SK-N-SH treated with all-trans-retinoic acid at 6 μM for 48 hours (cell line): ENCODE results near the gene PDCD4.

ENCODE experiments used
- ATAC-seq: fragments of 200-7000 bp; cut with Tn5 transposase; 3 replicates; pipeline ENCODE4 v1.9.1; 2020; ENCODE audit warnings: mild to moderate bottlenecking, moderate library complexity
- ARNTL ChIP-seq: fragments of 450-650 bp; formaldehyde crosslinking; IDR thresholded peaks from 2 replicates; pipeline ENCODE4 v1.5.0; 2020; ENCODE audit warnings: low read depth, mild to moderate bottlenecking, moderate library complexity, borderline replicate concordance
- BACH2 ChIP-seq: fragments of 250-450 bp; sonication (Bioruptor Pico); IDR thresholded peaks from 2 replicates; pipeline ENCODE4 v1.9.0; 2021; ENCODE audit warnings: mild to moderate bottlenecking, borderline replicate concordance
- CSDC2 ChIP-seq: fragments of 250-450 bp; sonication (Bioruptor Pico); IDR thresholded peaks from 2 replicates; pipeline ENCODE4 v1.5.0; 2020; ENCODE audit warnings: mild to moderate bottlenecking, moderate library complexity
- ESRRG ChIP-seq: fragments of 250-450 bp; sonication (Bioruptor Pico); IDR thresholded peaks from 2 replicates; pipeline ENCODE4 v1.6.1; 2021; ENCODE audit warnings: mild to moderate bottlenecking
- GLIS3 ChIP-seq: fragments of 250-450 bp; sonication (Bioruptor Pico); IDR thresholded peaks from 2 replicates; pipeline ENCODE4 v1.5.0; 2020; ENCODE audit warnings: mild to moderate bottlenecking, moderate library complexity
- ISL1 ChIP-seq: fragments of 250-450 bp; sonication (Bioruptor Pico); IDR thresholded peaks from 2 replicates; pipeline ENCODE4 v2.1.2; 2022; ENCODE audit warnings: mild to moderate bottlenecking, moderate library complexity
- OSR1 ChIP-seq: fragments of 250-450 bp; sonication (Bioruptor Pico); IDR thresholded peaks from 2 replicates; pipeline ENCODE4 v1.8.0; 2022; ENCODE audit warnings: moderate library complexity, mild to moderate bottlenecking, inconsistent platforms
- PPARA ChIP-seq: fragments of 250-450 bp; sonication (Bioruptor Pico); IDR thresholded peaks from 2 replicates; pipeline ENCODE4 v1.5.0; 2020; ENCODE audit warnings: mild to moderate bottlenecking, borderline replicate concordance
- RARB ChIP-seq: fragments of 250-450 bp; sonication (Bioruptor Pico); IDR thresholded peaks from 2 replicates; pipeline ENCODE4 v1.8.0; 2021; ENCODE audit warnings: mild to moderate bottlenecking, moderate library complexity
- TCF4 ChIP-seq: fragments of 250-450 bp; sonication (Bioruptor Pico); IDR thresholded peaks from 2 replicates; pipeline ENCODE4 v1.8.0; 2021; ENCODE audit warnings: mild to moderate bottlenecking, moderate library complexity, borderline replicate concordance
- TOX ChIP-seq: fragments of 250-450 bp; sonication (Bioruptor Pico); IDR thresholded peaks from 2 replicates; pipeline ENCODE4 v1.8.0; 2021; ENCODE audit warnings: mild to moderate bottlenecking, moderate library complexity, borderline replicate concordance
- ZFP3 ChIP-seq: fragments of 250-450 bp; sonication (Bioruptor Pico); IDR thresholded peaks from 2 replicates; pipeline ENCODE4 v1.5.0; 2020; ENCODE audit warnings: mild to moderate bottlenecking, moderate library complexity
- ZFP30 ChIP-seq: fragments of 450-650 bp; formaldehyde crosslinking; IDR thresholded peaks from 2 replicates; pipeline ENCODE4 v1.5.0; 2022; ENCODE audit warnings: mild to moderate bottlenecking, moderate library complexity
- ZNF565 ChIP-seq: fragments of 450-650 bp; formaldehyde crosslinking; conservative IDR thresholded peaks from 2 replicates; pipeline ENCODE4 v1.5.0; 2020; ENCODE audit warnings: low read depth, mild to moderate bottlenecking, moderate library complexity
- ZNF70 ChIP-seq: fragments of 450-650 bp; formaldehyde crosslinking; IDR thresholded peaks from 2 replicates; pipeline ENCODE4 v1.5.0; 2020; ENCODE audit warnings: mild to moderate bottlenecking, moderate library complexity
- ZNF8 ChIP-seq: fragments of 450-650 bp; formaldehyde crosslinking; IDR thresholded peaks from 2 replicates; pipeline ENCODE4 v1.5.0; 2020; ENCODE audit warnings: mild to moderate bottlenecking, moderate library complexity
- TF ChIP-seq, protein P1 (sequence below): fragments of 250-450 bp; sonication (Bioruptor Pico); IDR thresholded peaks from 2 replicates; pipeline ENCODE4 v1.5.0; 2020; ENCODE audit warnings: mild to moderate bottlenecking, moderate library complexity
- TF ChIP-seq, protein P2 (sequence below): fragments of 250-450 bp; sonication (Bioruptor Pico); IDR thresholded peaks from 2 replicates; pipeline ENCODE4 v1.5.1; 2021; ENCODE audit warnings: mild to moderate bottlenecking, moderate library complexity
- TF ChIP-seq, protein P3 (sequence below): fragments of 250-450 bp; sonication (Bioruptor Pico); IDR thresholded peaks from 2 replicates; pipeline ENCODE4 v1.8.0; 2021; ENCODE audit warnings: low read depth, mild to moderate bottlenecking, moderate library complexity, borderline replicate concordance

Gene PDCD4

DNA sequence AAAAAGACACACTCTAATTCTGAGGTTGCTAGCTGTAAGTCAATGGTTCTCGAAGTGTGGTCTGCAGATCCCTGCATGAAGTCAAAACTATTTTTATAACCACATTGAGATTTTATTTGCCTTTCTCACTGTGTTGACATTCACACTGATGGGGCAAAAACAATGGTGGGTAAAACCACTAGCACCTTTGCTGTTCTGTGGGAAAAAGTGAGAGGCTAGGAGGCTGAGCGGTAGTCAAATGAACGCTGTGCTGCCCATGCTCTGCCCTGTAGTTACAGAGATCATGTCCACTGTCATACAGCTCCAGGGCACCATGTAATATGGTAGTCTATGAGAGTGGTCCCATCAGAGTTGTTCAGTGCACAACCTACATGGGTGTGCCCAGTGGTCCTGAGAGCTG, 21.6 kb upstream of the PDCD4 start (continued):
- TF ChIP-seq, protein P1, sequence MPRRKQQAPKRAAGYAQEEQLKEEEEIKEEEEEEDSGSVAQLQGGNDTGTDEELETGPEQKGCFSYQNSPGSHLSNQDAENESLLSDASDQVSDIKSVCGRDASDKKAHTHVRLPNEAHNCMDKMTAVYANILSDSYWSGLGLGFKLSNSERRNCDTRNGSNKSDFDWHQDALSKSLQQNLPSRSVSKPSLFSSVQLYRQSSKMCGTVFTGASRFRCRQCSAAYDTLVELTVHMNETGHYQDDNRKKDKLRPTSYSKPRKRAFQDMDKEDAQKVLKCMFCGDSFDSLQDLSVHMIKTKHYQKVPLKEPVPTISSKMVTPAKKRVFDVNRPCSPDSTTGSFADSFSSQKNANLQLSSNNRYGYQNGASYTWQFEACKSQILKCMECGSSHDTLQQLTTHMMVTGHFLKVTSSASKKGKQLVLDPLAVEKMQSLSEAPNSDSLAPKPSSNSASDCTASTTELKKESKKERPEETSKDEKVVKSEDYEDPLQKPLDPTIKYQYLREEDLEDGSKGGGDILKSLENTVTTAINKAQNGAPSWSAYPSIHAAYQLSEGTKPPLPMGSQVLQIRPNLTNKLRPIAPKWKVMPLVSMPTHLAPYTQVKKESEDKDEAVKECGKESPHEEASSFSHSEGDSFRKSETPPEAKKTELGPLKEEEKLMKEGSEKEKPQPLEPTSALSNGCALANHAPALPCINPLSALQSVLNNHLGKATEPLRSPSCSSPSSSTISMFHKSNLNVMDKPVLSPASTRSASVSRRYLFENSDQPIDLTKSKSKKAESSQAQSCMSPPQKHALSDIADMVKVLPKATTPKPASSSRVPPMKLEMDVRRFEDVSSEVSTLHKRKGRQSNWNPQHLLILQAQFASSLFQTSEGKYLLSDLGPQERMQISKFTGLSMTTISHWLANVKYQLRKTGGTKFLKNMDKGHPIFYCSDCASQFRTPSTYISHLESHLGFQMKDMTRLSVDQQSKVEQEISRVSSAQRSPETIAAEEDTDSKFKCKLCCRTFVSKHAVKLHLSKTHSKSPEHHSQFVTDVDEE (CRISPR knock-in tag): no peak
- TF ChIP-seq ZFP30 (CRISPR knock-in tag) (no peak), ARNTL (CRISPR knock-in tag) (no peak)

DNA sequence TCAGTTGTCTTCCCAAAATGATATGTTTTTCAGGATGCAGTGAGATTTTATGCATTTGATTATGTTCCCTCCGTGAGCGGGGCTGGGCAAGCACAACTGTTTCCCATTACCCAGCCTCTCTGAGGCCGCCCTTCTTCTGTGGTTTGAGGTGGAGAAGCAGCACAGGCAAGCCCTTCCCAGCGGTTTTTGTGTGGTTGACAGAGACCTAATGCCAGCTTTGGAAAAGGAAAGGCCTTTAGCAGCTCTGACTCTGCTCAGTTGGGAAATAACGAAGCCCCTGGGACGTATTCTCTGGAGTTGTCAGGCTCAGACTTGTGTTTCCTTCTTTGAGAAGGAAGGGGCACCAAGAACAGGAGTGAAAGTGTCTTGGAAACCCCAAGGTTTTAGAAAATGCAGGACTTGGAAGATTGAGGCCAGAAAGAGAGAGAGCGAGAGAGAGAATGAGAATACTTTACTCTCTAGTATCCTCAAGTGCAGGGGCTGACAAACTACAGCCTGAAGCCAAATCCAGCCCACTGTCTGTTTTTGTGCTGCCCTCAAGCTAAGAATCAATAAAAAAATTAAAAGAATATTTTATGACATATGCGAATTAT, 20.6 kb upstream of the PDCD4 start:
- ATAC-seq: no peak
- TF ChIP-seq ZNF8 (CRISPR knock-in tag) (no peak), ZNF70 (CRISPR knock-in tag) (no peak), CSDC2 (CRISPR knock-in tag) (no peak), ISL1 (CRISPR knock-in tag) (no peak), TCF4 (CRISPR knock-in tag) (no peak)

DNA sequence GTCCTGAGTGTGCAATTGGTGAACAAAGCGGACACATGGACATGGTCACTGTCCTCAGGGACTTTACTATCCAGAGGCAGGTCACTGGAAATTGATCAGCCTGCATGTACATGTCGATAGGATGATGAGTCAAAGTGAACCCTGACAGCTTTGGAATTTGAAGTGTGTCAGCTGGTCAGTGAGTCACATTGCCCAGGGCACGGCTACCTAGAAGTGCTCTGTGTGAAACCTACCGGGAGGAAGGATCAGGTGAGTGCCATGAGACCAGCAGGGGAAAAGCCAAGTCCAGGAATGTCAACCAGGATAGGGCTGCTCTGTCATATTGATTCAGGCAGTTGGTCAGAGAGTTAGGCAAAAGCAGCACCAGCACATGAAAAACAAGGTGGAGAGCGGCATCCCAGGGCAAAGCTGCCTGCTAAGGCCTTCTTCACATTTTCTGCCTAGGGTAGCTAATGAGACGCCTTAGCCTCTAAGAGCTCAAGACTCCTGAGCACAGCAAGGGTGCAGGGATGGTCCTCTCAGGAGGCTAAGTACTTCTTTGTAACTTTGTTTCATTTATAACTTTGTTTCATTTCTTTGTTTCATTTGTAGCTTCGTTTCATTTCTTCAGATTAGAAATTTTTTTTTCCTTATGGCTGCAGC, 19.4 kb upstream of the PDCD4 start:
- TF ChIP-seq TCF4 (CRISPR knock-in tag): no peak
- TF ChIP-seq TOX (CRISPR knock-in tag): no peak
- TF ChIP-seq ESRRG (CRISPR knock-in tag): no peak
- TF ChIP-seq ZNF8 (CRISPR knock-in tag): no peak
- TF ChIP-seq CSDC2 (CRISPR knock-in tag): no peak
- no peak for TF ChIP-seq OSR1 (CRISPR knock-in tag)
- no peak for TF ChIP-seq ZFP3 (CRISPR knock-in tag)
- TF ChIP-seq PPARA (CRISPR knock-in tag): no peak
- no peak for TF ChIP-seq BACH2
- no peak for TF ChIP-seq RARB (CRISPR knock-in tag)
- TF ChIP-seq ISL1 (CRISPR knock-in tag): no peak
- no peak for TF ChIP-seq ZNF565
- TF ChIP-seq, protein P2, sequence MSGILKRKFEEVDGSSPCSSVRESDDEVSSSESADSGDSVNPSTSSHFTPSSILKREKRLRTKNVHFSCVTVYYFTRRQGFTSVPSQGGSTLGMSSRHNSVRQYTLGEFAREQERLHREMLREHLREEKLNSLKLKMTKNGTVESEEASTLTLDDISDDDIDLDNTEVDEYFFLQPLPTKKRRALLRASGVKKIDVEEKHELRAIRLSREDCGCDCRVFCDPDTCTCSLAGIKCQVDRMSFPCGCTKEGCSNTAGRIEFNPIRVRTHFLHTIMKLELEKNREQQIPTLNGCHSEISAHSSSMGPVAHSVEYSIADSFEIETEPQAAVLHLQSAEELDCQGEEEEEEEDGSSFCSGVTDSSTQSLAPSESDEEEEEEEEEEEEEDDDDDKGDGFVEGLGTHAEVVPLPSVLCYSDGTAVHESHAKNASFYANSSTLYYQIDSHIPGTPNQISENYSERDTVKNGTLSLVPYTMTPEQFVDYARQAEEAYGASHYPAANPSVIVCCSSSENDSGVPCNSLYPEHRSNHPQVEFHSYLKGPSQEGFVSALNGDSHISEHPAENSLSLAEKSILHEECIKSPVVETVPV (CRISPR knock-in tag): no peak
- TF ChIP-seq, all 23 proteins: peak for 0
- no peak for ATAC-seq

DNA sequence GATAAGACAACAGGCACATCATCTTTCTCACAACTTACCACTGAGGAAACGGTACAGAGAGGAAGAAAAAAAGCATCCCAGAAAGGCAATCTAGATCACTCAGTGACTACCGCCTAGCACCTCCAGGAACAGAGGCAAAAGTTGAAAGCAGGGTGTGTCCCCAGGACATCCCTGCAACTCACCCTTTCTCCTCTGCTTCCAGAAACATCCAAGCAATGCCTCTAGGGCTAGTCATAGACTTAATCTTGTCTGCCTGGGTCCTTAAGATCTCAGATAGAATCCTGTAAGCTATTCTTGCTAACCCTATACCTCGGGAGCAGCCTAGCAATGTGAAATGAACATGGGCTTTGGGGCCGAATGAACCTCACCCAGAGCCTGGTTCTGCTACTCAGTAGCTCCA, 18.8 kb upstream of the PDCD4 start:
- ATAC-seq: no peak
- TF ChIP-seq OSR1 (CRISPR knock-in tag) (no peak), CSDC2 (CRISPR knock-in tag) (no peak), ZFP30 (CRISPR knock-in tag) (no peak)
- TF ChIP-seq, protein P2 (CRISPR knock-in tag): no peak
- TF ChIP-seq, all 23 proteins: peak for 0

DNA sequence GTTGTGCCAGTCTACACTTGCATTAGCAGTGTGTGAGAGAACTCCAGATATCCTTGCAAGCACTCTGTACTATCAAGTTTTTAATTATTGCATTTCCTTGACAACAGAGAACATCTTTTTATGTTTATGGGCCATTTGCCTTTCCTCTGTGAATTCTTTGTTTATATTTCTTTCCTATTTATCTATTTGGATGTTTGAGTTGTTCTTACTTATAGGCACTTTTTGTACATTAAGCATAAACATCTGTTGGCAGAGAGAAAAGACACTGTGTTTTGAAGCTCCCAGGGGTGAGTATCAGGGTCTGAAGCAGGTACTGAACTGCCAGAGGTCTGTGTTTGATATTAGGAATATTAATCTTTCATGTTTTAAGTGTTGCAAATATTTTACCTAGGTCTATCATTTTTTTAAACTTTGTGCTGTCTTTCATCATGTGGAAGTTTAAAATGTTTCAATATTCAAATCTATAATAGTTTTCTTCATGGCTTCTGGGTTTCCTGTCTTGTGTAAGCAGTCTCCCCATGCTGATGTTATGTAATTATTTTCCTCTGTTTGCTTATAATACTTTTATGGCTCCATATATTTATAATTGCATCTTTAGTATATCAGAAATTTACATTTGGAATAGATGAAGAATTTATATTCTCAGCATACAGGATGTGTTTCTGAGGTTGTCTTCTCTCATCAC, 17.7 kb upstream of the PDCD4 start:
- TF ChIP-seq ESRRG (CRISPR knock-in tag): no peak
- TF ChIP-seq ZNF8 (CRISPR knock-in tag): no peak
- TF ChIP-seq TCF4 (CRISPR knock-in tag): no peak
- no peak for TF ChIP-seq ZFP3 (CRISPR knock-in tag)
- TF ChIP-seq ZNF565: no peak
- no peak for TF ChIP-seq TOX (CRISPR knock-in tag)
- no peak for TF ChIP-seq GLIS3
- TF ChIP-seq, protein P3, sequence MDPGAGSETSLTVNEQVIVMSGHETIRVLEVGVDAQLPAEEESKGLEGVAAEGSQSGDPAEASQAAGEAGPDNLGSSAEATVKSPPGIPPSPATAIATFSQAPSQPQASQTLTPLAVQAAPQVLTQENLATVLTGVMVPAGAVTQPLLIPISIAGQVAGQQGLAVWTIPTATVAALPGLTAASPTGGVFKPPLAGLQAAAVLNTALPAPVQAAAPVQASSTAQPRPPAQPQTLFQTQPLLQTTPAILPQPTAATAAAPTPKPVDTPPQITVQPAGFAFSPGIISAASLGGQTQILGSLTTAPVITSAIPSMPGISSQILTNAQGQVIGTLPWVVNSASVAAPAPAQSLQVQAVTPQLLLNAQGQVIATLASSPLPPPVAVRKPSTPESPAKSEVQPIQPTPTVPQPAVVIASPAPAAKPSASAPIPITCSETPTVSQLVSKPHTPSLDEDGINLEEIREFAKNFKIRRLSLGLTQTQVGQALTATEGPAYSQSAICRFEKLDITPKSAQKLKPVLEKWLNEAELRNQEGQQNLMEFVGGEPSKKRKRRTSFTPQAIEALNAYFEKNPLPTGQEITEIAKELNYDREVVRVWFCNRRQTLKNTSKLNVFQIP (CRISPR knock-in tag): no peak
- ATAC-seq: no peak
